ENCODE data around the gene SOX13.

The SOX13 gene

GRCh38 chr1:204065174-204065985 lies 7.5 kb upstream of the SOX13 start:
- no peak for DNase-seq (ENCODE audit: low read depth)

DNA sequence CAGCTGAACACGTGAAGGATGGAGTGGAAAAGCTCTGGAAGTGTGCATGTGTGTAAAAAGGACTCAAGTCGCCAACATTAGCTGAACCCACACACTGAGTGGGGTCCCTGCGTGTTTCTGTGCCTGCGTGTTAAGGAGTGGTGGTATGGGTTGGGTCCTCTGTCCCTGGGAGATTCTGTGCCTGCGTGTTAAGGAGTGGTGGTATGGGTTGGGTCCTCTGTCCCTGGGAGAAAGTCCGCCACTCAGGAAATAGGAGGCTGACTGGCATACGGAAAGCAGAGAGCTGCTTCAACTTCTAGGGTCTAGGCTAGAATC lies 7.0 kb upstream of the SOX13 start:
- no peak for DNase-seq (ENCODE audit: low read depth)

- DNase-seq (ENCODE audit: low read depth), result no peak
These were observed 5.0 kb upstream of the SOX13 start for GRCh38 chr1:204067935-204068334.

DNA sequence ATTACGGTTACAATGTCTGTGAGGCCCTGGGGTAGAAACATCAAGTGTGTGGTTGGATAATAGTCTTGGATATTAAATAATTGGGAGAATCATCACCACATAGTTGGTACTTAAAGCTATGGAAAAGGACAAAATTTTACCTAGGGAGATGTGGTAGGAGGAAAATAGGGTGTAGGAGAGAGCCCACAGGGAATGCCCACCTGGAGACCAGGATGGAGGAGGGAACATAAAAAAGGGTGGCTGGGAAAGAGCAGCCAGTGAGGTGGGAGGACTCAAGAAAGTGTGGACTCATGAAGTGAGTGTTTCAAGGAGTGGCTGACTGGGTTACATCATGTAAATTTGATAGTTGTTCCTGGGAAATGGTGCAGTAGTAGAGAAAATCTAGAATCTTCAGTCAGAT lies 3.0 kb upstream of the SOX13 start:
- DNase-seq (ENCODE audit: low read depth), result no peak

GRCh38 chr1:204070895-204071294 lies 2.0 kb upstream of the SOX13 start:
- DNase-seq (ENCODE audit: low read depth), result no peak

GRCh38 chr1:204073837-204074273 lies 940 bp downstream of the SOX13 start:
- no peak for DNase-seq (ENCODE audit: low read depth)

DNA sequence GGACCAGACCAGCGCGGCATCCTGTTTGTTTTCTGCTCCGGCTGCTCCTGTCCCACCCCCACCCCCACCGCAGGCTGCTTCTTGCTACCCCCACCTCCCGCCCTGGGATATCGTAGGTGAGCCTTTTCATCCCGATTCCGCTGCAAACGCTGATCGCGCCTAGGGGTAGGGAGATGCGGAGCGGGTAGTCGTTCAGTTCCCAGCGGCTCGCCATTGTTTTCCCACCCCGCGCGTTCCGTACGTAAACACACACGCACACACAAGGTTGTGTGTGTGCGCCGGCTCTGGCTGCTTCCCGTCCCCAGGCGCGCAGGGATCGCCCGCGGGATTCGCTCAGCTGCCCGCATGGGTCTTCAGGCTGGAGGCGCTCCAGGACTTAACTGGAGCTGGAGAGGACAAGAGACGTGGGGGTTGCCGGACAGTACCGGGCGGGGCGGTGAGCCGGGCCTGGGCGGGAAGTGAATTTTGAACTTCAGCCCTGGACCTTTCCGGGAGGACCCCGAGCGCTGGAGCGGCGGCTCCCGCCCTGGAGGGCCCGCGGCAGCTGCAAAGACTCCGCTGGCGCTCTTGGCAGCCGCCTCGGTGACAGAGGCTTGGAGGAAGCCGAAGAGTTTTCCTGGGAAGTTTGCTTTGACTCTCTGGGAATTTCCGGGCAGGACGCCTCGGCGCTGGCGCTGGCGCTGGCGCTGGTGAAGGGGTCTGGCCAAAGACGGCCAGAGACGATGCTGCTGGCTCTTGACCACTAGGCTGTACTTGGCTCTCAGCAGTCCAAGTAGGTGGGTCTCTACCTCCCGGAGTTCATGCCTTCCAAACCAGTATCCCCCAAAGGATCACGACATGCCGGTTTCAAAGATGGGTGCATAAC lies 1.6 kb downstream of the SOX13 start:
- DNase-seq (ENCODE audit: low read depth), result no peak

GRCh38 chr1:204075139-204075521 lies 2.2 kb downstream of the SOX13 start:
- no peak for DNase-seq (ENCODE audit: low read depth)

GRCh38 chr1:204075890-204076846 lies 3.3 kb downstream of the SOX13 start:
- no peak for DNase-seq (ENCODE audit: low read depth)

DNA sequence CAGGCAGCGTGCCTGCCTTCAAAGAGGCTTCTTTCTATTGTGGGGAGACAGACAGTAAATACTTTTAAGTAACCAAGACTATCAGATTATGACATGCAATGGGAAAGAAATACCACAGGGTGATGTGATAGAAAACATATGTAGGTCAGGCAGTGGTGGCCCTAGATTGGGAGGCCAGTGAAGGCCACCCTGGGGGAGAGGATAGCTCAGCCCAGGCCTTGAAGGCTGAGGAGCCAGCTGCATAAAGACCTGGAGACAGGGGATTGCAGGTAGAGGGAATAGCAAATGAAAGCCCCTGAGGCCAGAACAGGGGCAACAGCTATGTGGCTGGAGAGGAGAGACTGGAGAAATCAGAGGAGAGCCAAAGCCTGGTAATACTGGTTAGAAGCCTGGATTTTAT lies 4.0 kb downstream of the SOX13 start:
- DNase-seq (ENCODE audit: low read depth), result no peak

- DNase-seq (ENCODE audit: low read depth), result no peak
These were observed 5.2 kb downstream of the SOX13 start for GRCh38 chr1:204077979-204078696.

GRCh38 chr1:204079608-204079999 lies 6.7 kb downstream of the SOX13 start:
- no peak for DNase-seq (ENCODE audit: low read depth)

- DNase-seq (ENCODE audit: low read depth), result no peak
These were observed 7.4 kb downstream of the SOX13 start for GRCh38 chr1:204080163-204080903.

- no peak for DNase-seq (ENCODE audit: low read depth)
These were observed 8.4 kb downstream of the SOX13 start for GRCh38 chr1:204081164-204081790.

- DNase-seq (ENCODE audit: low read depth), result no peak
These were observed 9.0 kb downstream of the SOX13 start for GRCh38 chr1:204081791-204082513.

GRCh38 chr1:204083491-204083890 lies 10.6 kb downstream of the SOX13 start:
- DNase-seq (ENCODE audit: low read depth), result no peak

- no peak for DNase-seq (ENCODE audit: low read depth)
These were observed 11.4 kb downstream of the SOX13 start for GRCh38 chr1:204084247-204084772.

GRCh38 chr1:204085876-204086275 lies 13.0 kb downstream of the SOX13 start:
- no peak for DNase-seq (ENCODE audit: low read depth)

GRCh38 chr1:204087181-204087892 lies 14.4 kb downstream of the SOX13 start:
- DNase-seq (ENCODE audit: low read depth), result no peak
